ENCODE data around the gene FAM168A. TPM values are rescaled to one million over a fixed set of nuclear protein-coding genes. Genes with fewer than 3 reads are reported as not detected.

FAM168A gene
- total RNA-seq, 1 donor from 2014 or later: 14.2 TPM

DNA sequence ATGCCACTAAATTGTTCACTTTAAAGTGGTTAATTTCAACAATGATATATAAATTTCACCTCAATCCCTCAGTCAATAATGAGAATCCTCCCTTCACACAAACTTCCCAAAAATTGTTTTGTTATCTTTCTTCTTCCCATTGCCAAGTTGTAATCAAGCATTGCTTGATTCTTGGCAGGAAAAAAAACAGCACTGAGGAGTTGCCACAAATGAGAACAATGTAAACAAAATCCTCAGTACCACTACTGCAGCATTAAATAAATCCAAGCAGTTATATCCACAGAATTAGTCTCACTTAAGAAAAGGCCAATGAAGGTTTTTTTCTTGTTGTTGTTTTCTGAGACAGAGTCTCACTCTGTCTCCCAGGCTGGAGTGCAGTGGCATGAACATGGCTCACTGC lies 38.2 kb downstream of the FAM168A start:
- Histone ChIP-seq H3K27me3 (ENCODE audit: control insufficient read depth, insufficient read depth, low read length) (no peaks in the 10 kb centered on the region), H3K4me3 (ENCODE audit: low read depth, low read length) (no peak overlapping the region), H3K36me3 (ENCODE audit: control insufficient read depth, insufficient read depth, low read length) (no peaks in the 10 kb centered on the region)
- TF ChIP-seq, protein P1, sequence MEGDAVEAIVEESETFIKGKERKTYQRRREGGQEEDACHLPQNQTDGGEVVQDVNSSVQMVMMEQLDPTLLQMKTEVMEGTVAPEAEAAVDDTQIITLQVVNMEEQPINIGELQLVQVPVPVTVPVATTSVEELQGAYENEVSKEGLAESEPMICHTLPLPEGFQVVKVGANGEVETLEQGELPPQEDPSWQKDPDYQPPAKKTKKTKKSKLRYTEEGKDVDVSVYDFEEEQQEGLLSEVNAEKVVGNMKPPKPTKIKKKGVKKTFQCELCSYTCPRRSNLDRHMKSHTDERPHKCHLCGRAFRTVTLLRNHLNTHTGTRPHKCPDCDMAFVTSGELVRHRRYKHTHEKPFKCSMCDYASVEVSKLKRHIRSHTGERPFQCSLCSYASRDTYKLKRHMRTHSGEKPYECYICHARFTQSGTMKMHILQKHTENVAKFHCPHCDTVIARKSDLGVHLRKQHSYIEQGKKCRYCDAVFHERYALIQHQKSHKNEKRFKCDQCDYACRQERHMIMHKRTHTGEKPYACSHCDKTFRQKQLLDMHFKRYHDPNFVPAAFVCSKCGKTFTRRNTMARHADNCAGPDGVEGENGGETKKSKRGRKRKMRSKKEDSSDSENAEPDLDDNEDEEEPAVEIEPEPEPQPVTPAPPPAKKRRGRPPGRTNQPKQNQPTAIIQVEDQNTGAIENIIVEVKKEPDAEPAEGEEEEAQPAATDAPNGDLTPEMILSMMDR (IDR thresholded peaks at IDR 0.05; ENCODE audit: insufficient read depth, low read length, poor library complexity, severe bottlenecking): no peak
- no peak for DNase-seq (ENCODE audit: low read depth)

DNA sequence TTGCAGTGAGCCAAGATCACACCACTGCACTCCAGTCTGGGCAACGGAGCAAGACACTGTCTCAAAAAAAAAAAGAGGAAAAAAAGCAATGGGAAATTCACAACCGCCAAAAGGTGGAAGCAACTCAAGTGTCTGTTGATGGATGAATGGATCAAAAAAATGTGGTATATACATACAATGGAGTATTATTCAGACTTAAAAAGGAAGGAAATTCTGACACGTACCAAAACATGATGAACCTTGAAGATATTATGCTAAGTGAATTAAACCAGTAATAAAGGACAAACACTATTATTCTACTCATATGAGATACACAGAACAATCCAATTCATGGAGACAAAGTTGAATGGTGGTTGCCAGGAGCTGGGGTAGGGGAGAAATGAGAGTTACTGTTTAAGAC lies 40.9 kb downstream of the FAM168A start:
- no peak overlapping the region for H3K4me3 ChIP-seq (ENCODE audit: low read depth, low read length)
- no peak for DNase-seq (ENCODE audit: low read depth)
- no peaks in the 10 kb centered on the region for H3K27me3 ChIP-seq (ENCODE audit: control insufficient read depth, insufficient read depth, low read length)
- H3K36me3 ChIP-seq (ENCODE audit: control insufficient read depth, insufficient read depth, low read length): no peaks in the 10 kb centered on the region
- TF ChIP-seq, protein P1 (IDR thresholded peaks at IDR 0.05; ENCODE audit: insufficient read depth, low read length, poor library complexity, severe bottlenecking): no peak

DNA sequence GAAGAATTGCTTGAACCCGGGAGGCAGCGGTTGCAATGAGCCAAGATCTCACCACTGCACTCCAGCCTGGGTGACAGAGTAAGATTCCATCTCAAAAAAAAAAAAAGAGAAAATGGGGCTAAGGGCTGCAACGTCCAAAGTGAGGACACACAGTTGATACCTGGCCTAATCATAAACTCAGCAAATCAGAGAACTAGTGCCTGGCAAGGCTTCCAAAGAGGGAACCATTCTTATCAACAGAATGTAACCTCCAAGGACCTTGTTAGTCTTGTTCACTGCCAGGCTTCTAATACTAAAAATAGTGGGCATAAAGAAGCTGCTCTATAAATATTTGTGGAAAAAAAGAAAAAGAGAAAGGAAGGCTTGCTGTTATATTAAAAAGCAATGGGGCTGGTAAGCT lies 42.3 kb downstream of the FAM168A start:
- TF ChIP-seq, protein P1 (IDR thresholded peaks at IDR 0.05; ENCODE audit: insufficient read depth, low read length, poor library complexity, severe bottlenecking): no peak
- no peak for DNase-seq (ENCODE audit: low read depth)
- Histone ChIP-seq H3K4me3 (ENCODE audit: low read depth, low read length) (no peak overlapping the region), H3K27me3 (ENCODE audit: control insufficient read depth, insufficient read depth, low read length) (no peaks in the 10 kb centered on the region), H3K36me3 (ENCODE audit: control insufficient read depth, insufficient read depth, low read length) (no peaks in the 10 kb centered on the region)

DNA sequence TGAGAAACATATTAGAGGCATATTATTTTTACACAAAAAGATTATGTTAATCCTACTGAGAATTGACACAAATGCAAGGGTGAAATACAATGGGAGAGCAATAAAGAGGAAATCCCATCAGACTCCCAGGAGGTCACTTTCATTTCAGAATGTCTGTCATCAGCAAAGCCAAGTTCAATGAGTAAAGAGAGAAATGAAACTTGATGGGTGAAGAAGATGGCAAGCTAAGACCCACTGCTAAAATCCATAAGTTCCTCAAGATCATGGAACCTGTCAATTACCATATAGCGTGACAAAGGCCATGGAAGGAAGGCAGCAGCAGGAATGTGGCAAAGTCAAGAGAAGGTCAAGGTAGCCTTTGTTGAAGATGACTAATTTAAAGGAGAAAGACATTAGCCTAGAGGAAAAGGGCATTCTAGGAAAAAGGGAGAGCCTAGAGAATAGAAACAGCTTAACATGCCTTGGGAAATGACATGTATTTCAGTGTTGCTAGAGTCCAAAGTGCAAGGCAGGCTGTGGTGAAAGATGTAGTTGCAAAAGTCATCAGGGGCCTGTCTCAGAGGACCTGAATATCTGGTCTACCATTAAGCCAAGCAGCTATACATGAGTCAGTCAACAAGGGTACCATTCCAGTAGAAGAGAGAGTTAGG lies 43.1 kb downstream of the FAM168A start:
- Histone ChIP-seq H3K4me3 (ENCODE audit: low read depth, low read length) (no peak overlapping the region), H3K27me3 (ENCODE audit: control insufficient read depth, insufficient read depth, low read length) (no peaks in the 10 kb centered on the region), H3K36me3 (ENCODE audit: control insufficient read depth, insufficient read depth, low read length) (no peaks in the 10 kb centered on the region)
- TF ChIP-seq, protein P1 (IDR thresholded peaks at IDR 0.05; ENCODE audit: insufficient read depth, low read length, poor library complexity, severe bottlenecking): no peak
- DNase-seq (ENCODE audit: low read depth): no peak

DNA sequence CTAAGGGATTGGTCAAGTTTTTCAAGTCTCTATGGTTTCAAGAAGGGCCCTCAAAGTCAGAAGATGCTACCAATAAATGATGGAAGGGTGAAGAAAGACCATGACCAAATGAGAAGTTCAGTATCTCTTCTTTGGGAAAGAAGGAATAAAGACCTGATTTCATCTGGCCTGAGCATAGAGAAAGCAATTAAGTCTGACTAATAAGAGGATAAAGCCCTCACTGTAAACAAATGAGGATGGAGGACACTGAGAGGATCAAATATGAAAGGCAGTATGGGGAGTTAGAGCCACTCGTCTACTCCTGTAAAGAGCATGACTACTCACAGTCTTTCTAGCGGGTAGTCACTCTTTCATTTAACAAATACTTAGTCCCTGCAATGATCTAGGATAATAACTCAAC lies 44.6 kb downstream of the FAM168A start:
- DNase-seq (ENCODE audit: low read depth): no peak
- no peaks in the 10 kb centered on the region for H3K36me3 ChIP-seq (ENCODE audit: control insufficient read depth, insufficient read depth, low read length)
- TF ChIP-seq, protein P1 (IDR thresholded peaks at IDR 0.05; ENCODE audit: insufficient read depth, low read length, poor library complexity, severe bottlenecking): no peak
- H3K4me3 ChIP-seq (ENCODE audit: low read depth, low read length): no peak overlapping the region
- H3K27me3 ChIP-seq (ENCODE audit: control insufficient read depth, insufficient read depth, low read length): no peaks in the 10 kb centered on the region

DNA sequence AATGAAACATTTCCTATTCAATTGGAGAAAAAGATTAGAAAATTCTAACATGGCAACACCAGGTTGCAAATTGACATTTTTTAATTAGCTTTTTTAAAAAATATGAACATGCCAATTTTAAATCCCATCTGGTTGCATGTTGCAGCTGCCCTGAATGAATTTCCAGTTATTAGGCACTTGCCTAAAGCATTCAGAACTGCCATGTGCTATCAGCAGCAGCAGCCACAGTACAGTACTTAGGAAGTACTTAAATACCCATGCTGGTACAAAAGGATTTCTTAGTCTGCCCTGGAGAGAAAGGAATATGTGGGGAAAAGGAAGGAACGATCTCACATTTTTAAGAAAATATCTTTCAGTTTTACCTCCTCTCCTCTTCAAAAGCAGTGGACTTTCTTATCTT lies 46.2 kb downstream of the FAM168A start:
- no peak overlapping the region for H3K4me3 ChIP-seq (ENCODE audit: low read depth, low read length)
- no peaks in the 10 kb centered on the region for H3K27me3 ChIP-seq (ENCODE audit: control insufficient read depth, insufficient read depth, low read length)
- TF ChIP-seq, protein P1 (IDR thresholded peaks at IDR 0.05; ENCODE audit: insufficient read depth, low read length, poor library complexity, severe bottlenecking): no peak
- no peaks in the 10 kb centered on the region for H3K36me3 ChIP-seq (ENCODE audit: control insufficient read depth, insufficient read depth, low read length)
- DNase-seq (ENCODE audit: low read depth): no peak
